SK-N-SH (cell line): ENCODE measurements around the gene HNRNPA1. TPM values are rescaled to one million over a fixed set of nuclear protein-coding genes. Genes with fewer than 3 reads are reported as not detected.
A peak's percentile ranks its signal among the peaks of the same experiment; 100 is the strongest.

Experiments used
- CTCF ChIA-PET: fragments of 300-600, 350-600 bp; formaldehyde crosslinking; extraction: SDS; loops from one replicate; lab custom pipeline; 2021; lab: Yijun Ruan, JAX
- POLR2A ChIA-PET: fragments of 350-600 bp; sonication (Branson Sonifier 250); formaldehyde crosslinking; extraction: SDS; loops from one replicate; lab custom pipeline; 2020; ENCODE audit warnings: antibody characterized with exemption, inconsistent platforms; lab: Yijun Ruan, JAX
- DNase-seq: peaks from one replicate; pipeline ENCODE4 v3.0.0; 2012
- H2AFZ ChIP-seq: fragments of 200-600 bp; sonication (generic); 2 replicates; pipeline ENCODE4 v1.8.1; 2016; ENCODE audit warnings: antibody characterized with exemption, mild to moderate bottlenecking, low read depth
- H3F3A ChIP-seq: fragments of 200-600 bp; sonication (generic); replicated peaks from 2 replicates; pipeline ENCODE3; 2016; ENCODE audit warnings: antibody characterized with exemption, mild to moderate bottlenecking; ENCODE audit not compliant: insufficient read depth
- H3K27ac ChIP-seq, 2 experiments: fragments of 200-500 bp in 1 of 2; fragments of 200-600 bp in 1 of 2; sonication (Bioruptor generic) in 1 of 2; sonication (generic), shearing (Covaris generic) in 1 of 2; 2 replicates each; pipeline versions ENCODE4 v1.5.1 to v1.6.1; 2014 to 2016; ENCODE audit warnings: low read depth in 2 of 2, inconsistent platforms in 1 of 2, low read length in 1 of 2, mild to moderate bottlenecking in 1 of 2, mixed read lengths in 1 of 2
- H3K27me3 ChIP-seq: fragments of 200-600 bp; sonication (generic), shearing (Covaris generic); 2 replicates; pipeline ENCODE4 v1.6.1; 2016; ENCODE audit warnings: mixed run types; ENCODE audit not compliant: insufficient read depth
- H3K36me3 ChIP-seq, 2 experiments: fragments of 200-500 bp in 1 of 2; fragments of 200-600 bp in 1 of 2; sonication (Bioruptor generic) in 1 of 2; sonication (generic) in 1 of 2; replicated peaks in 1 of 2; 2 replicates each; pipeline versions ENCODE3 to v1.5.1; 2014 to 2016; ENCODE audit warnings: low read length in 1 of 2, mild to moderate bottlenecking in 1 of 2; ENCODE audit not compliant: insufficient read depth in 2 of 2, control insufficient read depth in 1 of 2
- H3K4me1 ChIP-seq, 2 experiments: fragments of 200-500 bp in 1 of 2; fragments of 200-600 bp in 1 of 2; sonication (Bioruptor generic) in 1 of 2; sonication (generic), shearing (Covaris generic) in 1 of 2; 2 replicates each; pipeline versions ENCODE4 v1.5.1 to v1.6.1; 2014 to 2016; ENCODE audit warnings: low read depth in 1 of 2, low read length in 1 of 2, mixed run types in 1 of 2; ENCODE audit not compliant: insufficient read depth in 2 of 2, control insufficient read depth in 1 of 2
- H3K4me2 ChIP-seq: fragments of 200-600 bp; sonication (generic), shearing (Covaris generic); 2 replicates; pipeline ENCODE4 v1.6.1; 2017; ENCODE audit warnings: mixed run types
- H3K4me3 ChIP-seq, 2 experiments: fragments of 200-500 bp in 1 of 2; fragments of 200-600 bp in 1 of 2; sonication (Bioruptor generic) in 1 of 2; sonication (generic), shearing (Covaris generic) in 1 of 2; 2 replicates each; pipeline versions ENCODE4 v1.5.1 to v1.8.1; 2014 to 2016; ENCODE audit warnings: low read depth in 2 of 2, inconsistent platforms in 1 of 2, low read length in 1 of 2, mild to moderate bottlenecking in 1 of 2, mixed read lengths in 1 of 2, moderate library complexity in 1 of 2
- H3K79me2 ChIP-seq: fragments of 200-600 bp; sonication (generic); 2 replicates; pipeline ENCODE4 v1.8.1; 2017; ENCODE audit warnings: mild to moderate bottlenecking; ENCODE audit not compliant: insufficient read depth
- H3K9ac ChIP-seq: fragments of 200-600 bp; sonication (generic); 2 replicates; pipeline ENCODE4 v1.6.1; 2017; ENCODE audit warnings: mixed run types
- H3K9me2 ChIP-seq: fragments of 200-600 bp; sonication (generic); 2 replicates; pipeline ENCODE4 v1.6.1; 2017; ENCODE audit warnings: mixed run types
- H3K9me3 ChIP-seq: fragments of 200-600 bp; sonication (generic); 2 replicates; pipeline ENCODE4 v1.6.1; 2017; ENCODE audit warnings: mixed run types, mild to moderate bottlenecking, moderate library complexity
- H4K20me1 ChIP-seq: fragments of 200-600 bp; sonication (generic); 2 replicates; pipeline ENCODE4 v1.6.1; 2017; ENCODE audit warnings: mild to moderate bottlenecking, mixed run types; ENCODE audit not compliant: insufficient read depth
- FOXM1 ChIP-seq: IDR thresholded peaks from 2 replicates; pipeline ENCODE4 v1.4.0; 2012; ENCODE audit warnings: low read depth, mild to moderate bottlenecking
- GABPA ChIP-seq: IDR thresholded peaks from 2 replicates; pipeline ENCODE4 v1.4.0; 2012; ENCODE audit warnings: low read depth, mild to moderate bottlenecking
- IRF3 ChIP-seq: fragments of 150-350 bp; IDR thresholded peaks from 2 replicates; pipeline ENCODE4 v1.6.1; 2016; ENCODE audit warnings: mild to moderate bottlenecking, low read depth, low read length
- POLR2AphosphoS5 ChIP-seq: IDR thresholded peaks from 2 replicates; pipeline ENCODE4 v1.6.1; 2012; ENCODE audit warnings: low read depth, low read length
- REST ChIP-seq: IDR thresholded peaks from 2 replicates; pipeline ENCODE4 v1.6.1; 2012; ENCODE audit warnings: mild to moderate bottlenecking, low read depth, low read length, moderate library complexity
- RXRA ChIP-seq: IDR thresholded peaks from 2 replicates; pipeline ENCODE4 v1.4.0; 2012; ENCODE audit warnings: low read depth, mild to moderate bottlenecking, borderline replicate concordance
- TAF1 ChIP-seq: IDR thresholded peaks from 2 replicates; pipeline ENCODE4 v1.6.1; 2012; ENCODE audit warnings: low read depth, mild to moderate bottlenecking, low read length, moderate library complexity, borderline replicate concordance
- TCF12 ChIP-seq: IDR thresholded peaks from 2 replicates; pipeline ENCODE4 v1.4.0; 2012
- TEAD4 ChIP-seq: IDR thresholded peaks from 2 replicates; pipeline ENCODE4 v1.4.0; 2012; ENCODE audit warnings: mild to moderate bottlenecking, borderline replicate concordance; ENCODE audit not compliant: insufficient read depth
- USF1 ChIP-seq: IDR thresholded peaks from 2 replicates; pipeline ENCODE4 v1.4.0; 2012; ENCODE audit warnings: low read depth, borderline replicate concordance
- YY1 ChIP-seq: IDR thresholded peaks from 2 replicates; pipeline ENCODE4 v1.4.0; 2012; ENCODE audit warnings: low read depth, mild to moderate bottlenecking
- ZBTB33 ChIP-seq: IDR thresholded peaks from 2 replicates; pipeline ENCODE4 v1.4.0; 2012; ENCODE audit warnings: low read depth, borderline replicate concordance
- WGBS: methylation state at CpG from one replicate; pipeline ENCODE4 v1.1.6; 2017; ENCODE audit warnings: low lambda C conversion rate; 5-methylcytosine and 5-hydroxymethylcytosine counted together
- polyA plus RNA-seq, 3 experiments: library from polyadenylated mRNA; depleted of rRNA; stranded (reverse); fragments of >200 nt; gene quantifications; 2 replicates each; pipeline ENCODE4 v1.2.3, GENCODE V29; 2012

The HNRNPA1 gene
- polyA plus RNA-seq, 1 of the 3 experiments (the other 2 are of a cell fraction), result 773 TPM

- peak; percentile 77; the same call in 1 of the 2 replicates for TF ChIP-seq TEAD4
- TF ChIP-seq POLR2AphosphoS5, result peak; percentile 70; the same call in 1 of the 2 replicates
- TF ChIP-seq FOXM1, result peak; percentile 78
- peak; percentile 60; the same call in 1 of the 2 replicates for TF ChIP-seq GABPA
- TF ChIP-seq USF1, result no peak
- TF ChIP-seq ZBTB33, result no peak
- no peak for TF ChIP-seq IRF3
- TF ChIP-seq RXRA, result peak; percentile 76; the same call in 1 of the 2 replicates
- peak; percentile 54; the same call in 1 of the 2 replicates for TF ChIP-seq TCF12
Observed at GRCh38 chr12:54259194-54260011, 21.1 kb upstream of the HNRNPA1 start (continued).

- Histone ChIP-seq H3K9ac (peak overlapping the region; percentile 55; the same call in 1 of the 2 replicates), H3F3A (peaks cover 62% of the 10 kb centered on the region), H3K79me2 (peaks cover 81% of the 10 kb centered on the region), H3K27me3 (no peaks in the 10 kb centered on the region), H3K9me3 (no peaks in the 10 kb centered on the region), H3K4me1 (peaks cover 30 to 49% of the 10 kb centered on the region in 2 experiments), H4K20me1 (no peaks in the 10 kb centered on the region), H2AFZ (no peak overlapping the region), H3K4me3 (no peak overlapping the region), H3K27ac (peak overlapping the region; percentile 78 to 99), H3K4me2 (peak overlapping the region; percentile 42), H3K9me2 (no peaks in the 10 kb centered on the region), H3K36me3 (peaks cover 4 to 6% of the 10 kb centered on the region in 2 experiments)
- WGBS, result 70% methylated on average over 5 of the region's 5 CpGs
- TF ChIP-seq TAF1 (no peak), REST (no peak), YY1 (no peak), TEAD4 (no peak), TCF12 (no peak)
- no peak for DNase-seq
- CTCF ChIA-PET, result interaction anchor here (1.4 kb wide), 1 partner anchor 10 kb away, joined by 6 read pairs; no protein-coding TSS in a partner anchor
- POLR2A ChIA-PET, result interaction anchor here (0.5 to 4.7 kb wide), 2 partner anchors 8 to 18 kb away, joined by 3 to 36 read pairs; partner anchors contain the start of genes CBX5 and HNRNPA1
Observed at GRCh38 chr12:54261815-54262402, 18.6 kb upstream of the HNRNPA1 start.
